Hepatocyte (in vitro differentiated cells): Measurements from ENCODE around the gene CEMP1.

Experiments used
- CTCF ChIP-seq: fragments of 200-600 bp; sonication (generic); IDR thresholded peaks from 2 replicates; pipeline ENCODE4 v1.5.1; 2016; ENCODE audit warnings: antibody characterized with exemption, mild to moderate bottlenecking; ENCODE audit not compliant: poor library complexity
- EZH2 ChIP-seq: fragments of 200-600 bp; sonication (generic); IDR thresholded peaks from 2 replicates; pipeline ENCODE4 v1.6.1; 2016; ENCODE audit warnings: antibody characterized with exemption, mild to moderate bottlenecking, borderline replicate concordance
- EZH2phosphoT487 ChIP-seq: fragments of 200-600 bp; sonication (generic); IDR thresholded peaks from one replicate; pipeline ENCODE4 v1.6.1; 2018; ENCODE audit warnings: antibody characterized with exemption, mild to moderate bottlenecking, low read depth, moderate library complexity; ENCODE audit not compliant: unreplicated experiment, severe bottlenecking

DNA sequence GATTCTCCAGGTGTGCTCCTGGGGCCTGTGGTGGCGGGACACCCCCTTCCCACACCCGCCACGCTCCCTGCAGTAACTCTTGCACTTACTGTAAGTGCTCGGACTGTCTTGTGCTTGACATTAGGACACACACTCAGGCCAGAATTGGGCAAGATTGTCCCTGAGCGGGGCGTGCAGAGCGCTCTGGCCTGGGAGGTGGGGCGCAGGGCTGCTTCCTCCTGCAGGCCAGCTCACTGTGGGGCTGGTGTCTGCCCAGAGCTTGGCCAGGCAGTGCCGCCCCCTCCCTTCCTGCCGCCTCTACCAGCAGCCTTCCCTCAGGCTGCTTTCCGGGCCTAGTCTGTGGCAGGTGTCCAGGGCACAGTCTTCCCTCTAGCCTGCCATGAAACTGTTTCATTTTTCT is 23.5 kb downstream of the CEMP1 start:
- TF ChIP-seq CTCF, result no peak
- no peak for TF ChIP-seq EZH2
- TF ChIP-seq EZH2phosphoT487, result no peak
